ENCODE measurements around the gene AGXT.

The AGXT gene

GRCh38 chr2:240868286-240869108 lies at the start of gene AGXT:
TSS of gene AGXT (plus strand) at chr2:240868824. CDS start at chr2:240868866, 42 bp downstream.
- DNase-seq (ENCODE audit: low spot score), result no peak

- no peak for DNase-seq (ENCODE audit: low spot score)
Measured at GRCh38 chr2:240819126-240819857, 49.3 kb upstream of the AGXT start.

GRCh38 chr2:240819858-240820606 lies 48.6 kb upstream of the AGXT start, which contains the start of gene KIF1A:
TSS of gene KIF1A (minus strand) at chr2:240820219. CDS start at chr2:240797752, 22,467 bp downstream.
- peak; percentile 95 for DNase-seq (ENCODE audit: low spot score)

- DNase-seq (ENCODE audit: low spot score), result peak; percentile 47
Measured at GRCh38 chr2:240820607-240821428, 47.8 kb upstream of the AGXT start.

GRCh38 chr2:240821429-240821778 lies 47.2 kb upstream of the AGXT start:
- no peak for DNase-seq (ENCODE audit: low spot score)

GRCh38 chr2:240822280-240822847 lies 46.3 kb upstream of the AGXT start:
- no peak for DNase-seq (ENCODE audit: low spot score)

- no peak for DNase-seq (ENCODE audit: low spot score)
Measured at GRCh38 chr2:240823449-240824336, 44.9 kb upstream of the AGXT start.

GRCh38 chr2:240825476-240825875 lies 43.1 kb upstream of the AGXT start:
- DNase-seq (ENCODE audit: low spot score), result no peak

- no peak for DNase-seq (ENCODE audit: low spot score)
Measured at GRCh38 chr2:240831594-240832204, 36.9 kb upstream of the AGXT start.

- DNase-seq (ENCODE audit: low spot score), result peak; percentile 95
Measured at GRCh38 chr2:240832205-240832727, 36.4 kb upstream of the AGXT start.

GRCh38 chr2:240832921-240833494 lies 35.6 kb upstream of the AGXT start:
- DNase-seq (ENCODE audit: low spot score), result no peak

- no peak for DNase-seq (ENCODE audit: low spot score)
Measured at GRCh38 chr2:240833724-240834285, 34.8 kb upstream of the AGXT start.

- no peak for DNase-seq (ENCODE audit: low spot score)
Measured at GRCh38 chr2:240834377-240834975, 34.1 kb upstream of the AGXT start.

- DNase-seq (ENCODE audit: low spot score), result no peak
Measured at GRCh38 chr2:240835528-240835927, 33.1 kb upstream of the AGXT start.

- no peak for DNase-seq (ENCODE audit: low spot score)
Measured at GRCh38 chr2:240836781-240837467, 31.7 kb upstream of the AGXT start.

GRCh38 chr2:240837621-240838020 lies 31.0 kb upstream of the AGXT start:
- no peak for DNase-seq (ENCODE audit: low spot score)
